Mesenchymal stem cell (in vitro differentiated cells and primary cell): ENCODE data around the gene SPATA21.

Experiments
- DNase-seq: peaks from one replicate; pipeline ENCODE4 v3.0.0-alpha.2; 2013
- H2AFZ ChIP-seq: one replicate; pipeline ENCODE4 v1.6.1; 2013; ENCODE audit warnings: low read depth, mild to moderate bottlenecking, control low read depth, inconsistent platforms, low read length, moderate library complexity
- H2AK5ac ChIP-seq: 2 replicates; pipeline ENCODE4 v1.6.1; 2013; ENCODE audit warnings: low read length, moderate library complexity, mild to moderate bottlenecking, inconsistent platforms; ENCODE audit not compliant: severe bottlenecking
- H2BK120ac ChIP-seq: one replicate; pipeline ENCODE4 v1.6.1; 2013; ENCODE audit warnings: low read depth, mild to moderate bottlenecking, inconsistent platforms, low read length, moderate library complexity
- H2BK12ac ChIP-seq, 2 experiments: one replicate each; pipeline ENCODE4 v1.6.1; 2013; ENCODE audit warnings: inconsistent platforms in 2 of 2, low read length in 2 of 2, mild to moderate bottlenecking in 2 of 2, moderate library complexity in 2 of 2, control low read depth in 1 of 2
- H2BK15ac ChIP-seq: one replicate; pipeline ENCODE4 v1.6.1; 2013; ENCODE audit warnings: mild to moderate bottlenecking, low read depth, inconsistent platforms; ENCODE audit not compliant: poor library complexity, severe bottlenecking
- H2BK5ac ChIP-seq: 2 replicates; pipeline ENCODE4 v1.6.1; 2013; ENCODE audit warnings: low read depth, mild to moderate bottlenecking, low read length, control low read depth, inconsistent platforms; ENCODE audit not compliant: poor library complexity, severe bottlenecking
- H3K14ac ChIP-seq, 2 experiments: one replicate each; pipeline ENCODE4 v1.6.1; 2013; ENCODE audit warnings: inconsistent platforms in 2 of 2, low read length in 2 of 2, control low read depth in 1 of 2, mild to moderate bottlenecking in 1 of 2, moderate library complexity in 1 of 2
- H3K18ac ChIP-seq, 2 experiments: one replicate each; pipeline ENCODE4 v1.6.1; 2013; ENCODE audit warnings: inconsistent platforms in 2 of 2, low read length in 2 of 2, control low read depth in 1 of 2, low read depth in 1 of 2, mild to moderate bottlenecking in 1 of 2
- H3K23ac ChIP-seq, 2 experiments: one replicate each; pipeline ENCODE4 v1.6.1; 2013; ENCODE audit warnings: inconsistent platforms in 2 of 2, low read length in 2 of 2, mild to moderate bottlenecking in 2 of 2, moderate library complexity in 2 of 2, control low read depth in 1 of 2
- H3K27ac ChIP-seq: 2 replicates; pipeline ENCODE4 v1.5.1; 2013; ENCODE audit warnings: mild to moderate bottlenecking, moderate library complexity, low read length, control low read depth, inconsistent platforms; ENCODE audit not compliant: poor library complexity, severe bottlenecking
- H3K27me3 ChIP-seq, 2 experiments: 2 replicates each; pipeline versions ENCODE4 v1.6.1 to v1.7.0; 2013; ENCODE audit warnings: low read length in 2 of 2, mild to moderate bottlenecking in 2 of 2, moderate library complexity in 2 of 2, control low read depth in 1 of 2, inconsistent platforms in 1 of 2; ENCODE audit not compliant: control insufficient read depth in 1 of 2, insufficient read depth in 1 of 2
- H3K36me3 ChIP-seq, 2 experiments: 2 replicates each; pipeline versions ENCODE4 v1.6.1 to v1.7.0; 2013; ENCODE audit warnings: low read length in 2 of 2, control low read depth in 1 of 2, inconsistent platforms in 1 of 2, low read depth in 1 of 2, mild to moderate bottlenecking in 1 of 2; ENCODE audit not compliant: insufficient read depth in 2 of 2, control insufficient read depth in 1 of 2
- H3K4ac ChIP-seq, 2 experiments: one replicate each; pipeline ENCODE4 v1.6.1; 2013; ENCODE audit warnings: inconsistent platforms in 2 of 2, low read length in 2 of 2, mild to moderate bottlenecking in 2 of 2, moderate library complexity in 2 of 2, control low read depth in 1 of 2, low read depth in 1 of 2
- H3K4me1 ChIP-seq: 2 replicates; pipeline ENCODE4 v1.6.1; 2013; ENCODE audit warnings: low read depth, low read length, control low read depth; ENCODE audit not compliant: control insufficient read depth, insufficient read depth
- H3K4me2 ChIP-seq: 2 replicates; pipeline ENCODE4 v1.6.1; 2013; ENCODE audit warnings: low read length, mild to moderate bottlenecking, inconsistent platforms; ENCODE audit not compliant: poor library complexity, severe bottlenecking
- H3K4me3 ChIP-seq, 2 experiments: 2 replicates each; pipeline versions ENCODE4 v1.5.1 to v1.7.0; 2013; ENCODE audit warnings: low read length in 2 of 2, mild to moderate bottlenecking in 2 of 2, control low read depth in 1 of 2, low read depth in 1 of 2; ENCODE audit not compliant: insufficient read depth in 1 of 2
- H3K79me1 ChIP-seq: replicated peaks from 2 replicates; pipeline ENCODE4 v1.6.1; 2013; ENCODE audit warnings: mild to moderate bottlenecking, control low read depth, low read length, inconsistent platforms; ENCODE audit not compliant: poor library complexity, severe bottlenecking
- H3K9ac ChIP-seq: 2 replicates; pipeline ENCODE4 v1.7.0; 2013; ENCODE audit warnings: mild to moderate bottlenecking, low read length, moderate library complexity
- H3K9me3 ChIP-seq: 2 replicates; pipeline ENCODE4 v1.7.0; 2013; ENCODE audit warnings: mild to moderate bottlenecking, low read length; ENCODE audit not compliant: control insufficient read depth
- H4K8ac ChIP-seq: one replicate; pipeline ENCODE4 v1.6.1; 2013; ENCODE audit warnings: inconsistent platforms, mild to moderate bottlenecking, low read length, moderate library complexity
- H4K91ac ChIP-seq: one replicate; pipeline ENCODE4 v1.6.1; 2013; ENCODE audit warnings: mild to moderate bottlenecking, low read length, inconsistent platforms
- WGBS: methylation state at CpG from one replicate; pipeline ENCODE4 v1.1.7; 2013; ENCODE audit warnings: mixed read lengths; 5-methylcytosine and 5-hydroxymethylcytosine counted together

SPATA21 gene

DNA sequence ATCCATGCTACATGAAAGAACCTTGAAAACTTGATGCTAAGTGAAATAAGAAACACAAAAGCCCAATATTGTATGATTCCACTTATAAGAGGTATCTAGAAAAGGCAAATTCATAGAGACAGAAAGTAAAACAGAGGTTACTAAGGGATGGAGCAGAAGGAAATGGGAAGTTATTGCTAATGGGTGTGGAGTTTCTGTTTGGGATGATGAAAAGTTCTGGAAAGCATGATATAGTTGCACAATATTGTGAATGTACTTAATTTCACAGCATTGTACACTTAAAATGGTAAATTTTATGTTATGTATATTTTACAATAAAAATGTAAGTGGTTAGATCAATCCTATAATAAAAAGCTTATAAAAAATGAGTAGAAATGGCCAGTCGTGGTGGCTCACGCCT lies 1.7 kb upstream of the SPATA21 start:
- Histone ChIP-seq H2AFZ (no peak overlapping the region), H3K14ac (no peak overlapping the region), H2BK15ac (no peak overlapping the region), H3K4me2 (no peak overlapping the region), H2BK12ac (no peak overlapping the region), H3K4me3 (no peak overlapping the region), H3K4me1 (peaks cover 14% of the 10 kb centered on the region), H3K79me1 (peaks cover 2% of the 10 kb centered on the region), H3K9ac (no peak overlapping the region), H3K36me3 (peaks cover 17 to 19% of the 10 kb centered on the region in 2 experiments), H3K27ac (no peak overlapping the region), H4K8ac (no peak overlapping the region), H2AK5ac (no peak overlapping the region), H4K91ac (no peak overlapping the region), H3K23ac (no peak overlapping the region), H2BK5ac (no peak overlapping the region), H2BK120ac (no peak overlapping the region), H3K4ac (no peak overlapping the region), H3K18ac (no peak overlapping the region), H3K27me3 (no peaks in the 10 kb centered on the region), H3K9me3 (no peaks in the 10 kb centered on the region)
- DNase-seq: no peak
- WGBS: 100% methylated on average over 2 of the region's 2 CpGs

DNA sequence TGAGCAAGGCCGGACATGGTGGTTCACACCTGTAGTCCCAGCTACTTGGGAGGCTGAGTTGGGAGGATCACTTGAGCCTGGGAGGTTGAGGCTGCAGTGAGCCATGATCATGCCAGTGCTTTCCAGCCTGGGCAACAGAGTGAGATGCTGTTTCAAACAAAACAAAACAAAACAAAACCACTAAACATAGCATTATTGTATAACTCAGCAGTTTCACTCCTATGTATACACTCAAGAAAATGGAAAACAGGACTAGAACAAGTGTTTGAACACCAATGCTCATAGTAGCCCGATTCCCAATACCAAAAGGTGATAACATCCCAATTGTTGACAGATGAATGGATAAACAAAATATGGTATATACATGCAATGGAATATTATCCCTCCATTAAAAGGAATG lies 1.3 kb upstream of the SPATA21 start:
- H4K8ac ChIP-seq: no peak overlapping the region
- H3K9me3 ChIP-seq: no peaks in the 10 kb centered on the region
- H2BK15ac ChIP-seq: no peak overlapping the region
- no peak overlapping the region for H3K9ac ChIP-seq
- H3K4me3 ChIP-seq: no peak overlapping the region
- H4K91ac ChIP-seq: no peak overlapping the region
- no peak overlapping the region for H3K4me2 ChIP-seq
- peaks cover 2% of the 10 kb centered on the region for H3K79me1 ChIP-seq
- 100% methylated on average over 1 of the region's 2 CpGs for WGBS
- no peak overlapping the region for H3K4ac ChIP-seq
- H3K4me1 ChIP-seq: peaks cover 13% of the 10 kb centered on the region
- no peak overlapping the region for H2BK120ac ChIP-seq
- H3K18ac ChIP-seq: no peak overlapping the region
- no peak for DNase-seq
- no peak overlapping the region for H3K27ac ChIP-seq
- no peak overlapping the region for H2BK5ac ChIP-seq
- no peak overlapping the region for H3K14ac ChIP-seq
- no peak overlapping the region for H3K23ac ChIP-seq
- peaks cover under 1 to 3% of the 10 kb centered on the region in 2 experiments for H3K27me3 ChIP-seq
- no peak overlapping the region for H2AK5ac ChIP-seq
- no peak overlapping the region for H2AFZ ChIP-seq
- peaks cover 13 to 15% of the 10 kb centered on the region in 2 experiments for H3K36me3 ChIP-seq
- no peak overlapping the region for H2BK12ac ChIP-seq

DNA sequence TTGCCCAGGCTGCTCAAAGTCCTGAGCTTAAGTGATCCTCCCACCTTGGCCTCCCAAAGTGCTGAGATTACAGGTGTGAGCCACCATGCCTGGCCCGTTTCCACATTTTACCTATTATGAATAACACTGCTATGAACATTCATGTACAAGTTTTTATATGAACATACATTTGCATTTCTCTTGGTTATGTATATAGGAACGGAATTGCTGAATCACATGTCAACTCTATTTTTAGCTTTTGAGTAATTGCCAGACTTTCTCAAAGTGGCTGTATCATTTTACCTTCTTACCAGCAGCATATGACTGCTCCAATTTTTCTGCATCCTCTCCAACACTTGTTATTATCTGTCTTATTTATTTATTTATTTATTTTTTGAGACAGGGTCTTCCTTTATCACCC lies 2.7 kb downstream of the SPATA21 start:
- no peak for DNase-seq
- Histone ChIP-seq H3K23ac (no peak overlapping the region), H2BK15ac (no peak overlapping the region), H3K4me1 (no peaks in the 10 kb centered on the region), H3K36me3 (no peaks in the 10 kb centered on the region), H3K27ac (no peak overlapping the region), H2AK5ac (no peak overlapping the region), H3K18ac (no peak overlapping the region), H3K4me2 (no peak overlapping the region), H4K91ac (no peak overlapping the region), H2BK12ac (no peak overlapping the region), H3K4ac (no peak overlapping the region), H4K8ac (no peak overlapping the region), H2BK120ac (no peak overlapping the region), H3K9ac (no peak overlapping the region), H3K27me3 (peaks cover 7 to 20% of the 10 kb centered on the region in 2 experiments), H3K9me3 (no peaks in the 10 kb centered on the region), H3K14ac (no peak overlapping the region), H3K4me3 (no peak overlapping the region), H3K79me1 (no peaks in the 10 kb centered on the region), H2BK5ac (no peak overlapping the region), H2AFZ (no peak overlapping the region)
- no CpG with 5 or more reads among the region's 2 CpGs for WGBS

DNA sequence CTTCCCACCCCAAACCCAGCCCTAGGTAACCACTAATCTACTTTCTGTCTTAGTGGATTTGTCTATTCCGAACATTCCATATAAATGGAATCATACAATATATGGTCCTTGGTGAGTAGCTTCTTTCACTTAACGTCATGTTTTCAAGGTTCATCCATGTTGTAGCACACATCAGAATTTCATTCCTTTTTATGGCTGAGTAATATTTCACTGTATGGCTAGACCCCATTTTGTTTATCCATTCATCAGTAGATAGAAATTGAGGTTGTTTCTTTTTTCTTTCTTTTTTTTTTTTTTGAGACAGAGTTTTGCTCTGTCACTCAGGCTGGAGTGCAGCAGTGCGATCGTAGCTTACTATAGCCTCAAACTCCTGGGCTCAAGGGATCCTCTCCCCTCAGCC lies 3.2 kb downstream of the SPATA21 start:
- Histone ChIP-seq H2BK12ac (no peak overlapping the region), H2BK120ac (no peak overlapping the region), H3K4me1 (no peaks in the 10 kb centered on the region), H3K27ac (no peak overlapping the region), H2AFZ (no peak overlapping the region), H2AK5ac (no peak overlapping the region), H3K4ac (no peak overlapping the region), H3K27me3 (peaks cover 7 to 20% of the 10 kb centered on the region in 2 experiments), H2BK5ac (no peak overlapping the region), H3K9ac (no peak overlapping the region), H3K79me1 (no peaks in the 10 kb centered on the region), H4K8ac (no peak overlapping the region), H3K9me3 (no peaks in the 10 kb centered on the region), H3K4me3 (no peak overlapping the region), H3K14ac (no peak overlapping the region), H3K23ac (no peak overlapping the region), H2BK15ac (no peak overlapping the region), H3K18ac (no peak overlapping the region), H4K91ac (no peak overlapping the region), H3K4me2 (no peak overlapping the region), H3K36me3 (no peaks in the 10 kb centered on the region)
- WGBS: 91% methylated on average over 3 of the region's 4 CpGs
- no peak for DNase-seq
